ENCODE results near the gene ZNF23.

The ZNF23 gene

DNA sequence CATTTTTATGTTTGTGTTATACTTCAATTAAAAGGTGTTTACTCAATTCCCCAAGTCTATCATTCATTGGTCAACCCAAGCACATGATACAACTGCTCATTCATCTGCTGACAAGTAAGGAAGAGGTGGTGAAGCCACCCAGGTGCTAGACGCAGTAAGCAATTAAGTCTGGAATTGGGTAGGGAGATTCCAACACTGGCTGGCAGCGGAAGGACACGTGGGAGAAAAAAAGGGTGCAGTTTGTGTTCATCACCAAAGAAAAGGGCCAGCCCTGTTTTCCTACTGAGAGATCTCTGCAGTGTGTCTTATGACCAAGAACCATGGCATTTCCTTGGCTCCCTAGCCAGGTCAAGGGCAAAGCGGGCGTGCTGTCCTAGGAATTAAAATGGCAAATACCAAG, 11.8 kb upstream of the ZNF23 start:
- DNase-seq (ENCODE audit: low read depth) = no peak
- H3K4me3 ChIP-seq (ENCODE audit: low read depth, low read length) = no peak overlapping the region

DNA sequence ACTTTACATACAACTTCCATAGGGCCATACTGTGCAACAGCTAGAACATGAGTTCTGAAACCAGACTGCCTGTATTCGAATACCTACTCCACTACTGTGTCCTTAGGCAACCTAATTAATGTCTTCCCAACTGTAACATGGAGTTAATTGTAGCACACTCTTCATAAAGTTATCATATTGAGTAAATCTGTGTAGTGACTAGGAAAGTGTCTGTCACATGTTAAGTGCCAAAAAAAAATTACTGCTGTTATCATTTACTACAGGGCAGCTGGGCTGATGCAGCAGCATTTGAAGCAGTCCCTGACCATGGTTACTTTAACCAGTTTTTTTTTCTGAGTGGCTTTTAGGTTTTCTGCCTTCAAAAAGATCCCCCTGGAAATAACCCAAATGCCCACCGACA, 10.9 kb upstream of the ZNF23 start:
- no peak for DNase-seq (ENCODE audit: low read depth)

DNA sequence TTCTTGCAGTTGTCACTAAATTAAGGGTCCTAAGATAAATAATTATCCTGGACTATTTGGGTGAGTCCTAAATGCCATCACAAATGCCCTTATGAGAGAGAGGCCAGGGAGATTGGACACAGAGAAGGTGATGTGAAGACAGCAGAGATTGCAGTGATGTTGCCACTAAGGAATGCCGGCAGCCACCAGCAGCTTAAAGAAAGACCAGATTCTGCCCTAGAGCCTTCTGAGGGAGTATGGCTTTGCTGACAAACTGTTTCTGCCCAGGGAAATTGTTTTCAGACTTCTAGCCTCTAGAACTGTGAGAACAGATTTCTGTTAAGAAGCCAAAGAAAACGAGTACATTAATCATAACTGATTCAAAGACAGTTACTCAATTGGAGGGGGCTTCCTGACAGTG, 10.0 kb upstream of the ZNF23 start:
- no peak for DNase-seq (ENCODE audit: low read depth)

More for the DNA sequence above, 10.9 kb upstream of the ZNF23 start:
- no peak overlapping the region for H3K4me3 ChIP-seq (ENCODE audit: low read depth, low read length)

DNA sequence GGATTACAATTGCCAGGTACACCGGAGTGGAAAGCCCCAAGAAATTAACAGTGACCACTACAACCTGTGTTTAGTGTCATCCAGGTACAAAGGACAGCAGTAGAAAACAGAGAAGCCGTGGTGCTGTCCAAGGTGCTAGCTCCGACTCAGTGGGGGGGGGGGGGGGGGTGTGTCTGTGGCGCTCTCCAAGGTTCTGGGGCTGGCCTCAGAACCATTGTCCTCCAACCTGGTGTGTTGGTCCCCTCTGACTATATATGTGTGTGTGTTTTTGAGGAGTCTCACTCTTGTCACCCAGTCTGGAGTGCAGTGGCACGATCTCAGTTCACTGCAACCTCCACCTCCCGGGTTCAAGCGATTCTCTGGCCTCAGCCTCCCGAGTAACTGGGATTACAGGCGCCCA, 5.8 kb upstream of the ZNF23 start:
- H3K4me3 ChIP-seq (ENCODE audit: low read depth, low read length) = no peak overlapping the region
- no peak for DNase-seq (ENCODE audit: low read depth)

More for the DNA sequence above, 10.0 kb upstream of the ZNF23 start:
- H3K4me3 ChIP-seq (ENCODE audit: low read depth, low read length) = no peak overlapping the region

DNA sequence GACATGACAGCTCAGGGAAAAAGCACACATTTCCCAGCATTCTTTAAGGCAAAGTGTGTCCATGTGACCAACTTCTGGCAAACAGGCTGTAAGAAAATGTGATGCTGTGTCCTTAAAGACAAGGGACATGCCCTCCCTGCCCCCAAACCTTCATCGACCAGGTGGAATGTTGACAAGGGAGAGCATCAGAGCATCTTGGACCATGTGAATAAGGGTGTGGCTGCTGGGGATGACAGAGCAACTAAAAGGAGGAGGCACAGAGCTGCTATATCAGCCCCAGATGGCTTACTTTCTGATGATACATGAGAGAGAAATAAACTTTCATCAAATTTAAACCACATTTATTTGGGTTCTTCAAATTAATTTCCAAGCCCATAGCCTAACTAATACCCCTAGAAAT, 2.2 kb upstream of the ZNF23 start:
- no peak overlapping the region for H3K4me3 ChIP-seq (ENCODE audit: low read depth, low read length)
- no peak for DNase-seq (ENCODE audit: low read depth)

DNA sequence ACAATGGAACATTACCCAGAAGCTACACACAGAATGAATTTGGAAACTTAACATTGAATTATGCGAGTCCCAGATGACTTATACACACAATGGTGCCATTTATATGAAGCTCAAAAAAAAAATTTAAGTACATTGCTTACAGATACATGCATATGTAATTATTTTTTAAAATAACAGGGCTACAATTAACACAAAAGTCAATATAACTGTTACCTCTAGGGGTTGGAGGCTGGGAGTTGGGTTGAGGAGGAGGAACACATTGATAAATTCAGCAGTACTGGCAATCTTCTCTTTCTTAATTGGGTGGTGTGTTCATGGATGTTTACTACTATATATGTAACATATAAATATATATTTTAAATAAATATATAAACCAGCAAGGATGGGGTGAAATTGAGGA, 1.1 kb downstream of the ZNF23 start:
- peak overlapping the region; percentile 95 for H3K4me3 ChIP-seq (ENCODE audit: low read depth, low read length)
- no peak for DNase-seq (ENCODE audit: low read depth)

DNA sequence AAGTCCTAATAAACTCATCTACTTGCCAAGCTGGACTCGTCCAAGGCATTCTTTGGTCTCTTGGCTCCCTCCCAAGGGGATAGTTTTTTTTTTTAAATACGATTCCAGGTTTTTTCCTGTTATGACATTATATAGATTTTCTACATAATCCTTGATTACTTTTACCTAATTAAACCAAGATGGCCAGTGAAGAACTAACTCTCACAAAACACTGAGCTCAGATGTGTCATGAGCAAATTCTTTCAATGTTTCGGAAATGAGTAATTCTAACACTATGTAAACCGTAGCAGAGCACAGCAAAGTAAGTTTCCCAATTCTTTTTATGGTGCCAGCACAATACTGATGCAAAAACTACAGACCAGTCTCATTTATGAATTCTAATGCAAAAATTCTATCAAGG, 1.8 kb downstream of the ZNF23 start:
- H3K4me3 ChIP-seq (ENCODE audit: low read depth, low read length) = no peak overlapping the region
- no peak for DNase-seq (ENCODE audit: low read depth)

DNA sequence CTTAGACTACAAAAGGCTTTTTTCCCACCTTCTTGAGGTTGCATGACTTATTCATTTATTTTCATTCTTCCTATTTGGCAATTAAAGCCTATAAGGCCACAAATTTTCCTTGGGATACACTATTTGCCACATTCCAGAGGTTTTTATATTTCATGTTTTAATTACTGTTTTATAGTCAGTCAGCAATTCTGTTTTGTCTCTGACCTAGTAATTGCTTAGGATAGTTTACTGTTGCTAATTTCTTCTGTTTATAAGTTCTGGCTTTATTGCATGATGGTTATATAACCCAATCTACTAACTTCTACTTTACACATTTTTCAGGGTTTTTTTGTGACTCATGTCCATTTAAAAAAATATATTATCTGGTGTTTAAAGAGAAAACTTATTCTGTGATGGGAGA, 2.5 kb downstream of the ZNF23 start:
- H3K4me3 ChIP-seq (ENCODE audit: low read depth, low read length) = no peak overlapping the region
- no peak for DNase-seq (ENCODE audit: low read depth)

DNA sequence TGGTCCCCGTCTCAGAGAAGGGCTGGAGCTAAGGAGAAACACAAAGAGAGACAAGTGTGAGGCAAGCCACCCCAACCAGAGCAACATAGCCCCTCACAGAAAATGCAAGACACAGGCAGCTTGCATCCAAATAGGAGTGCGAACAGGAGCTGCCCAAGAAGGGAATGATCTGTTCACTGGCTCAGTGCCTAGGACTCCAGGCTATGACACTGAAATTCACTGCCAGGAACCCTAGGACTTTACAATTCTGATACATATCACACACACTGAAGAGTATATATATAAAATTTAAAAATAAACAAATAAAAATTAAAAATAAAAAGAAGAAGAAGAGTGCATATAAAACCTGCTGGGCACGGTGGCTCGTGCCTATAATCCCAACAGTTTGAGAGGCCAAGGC, 5.2 kb downstream of the ZNF23 start:
- no peak overlapping the region for H3K4me3 ChIP-seq (ENCODE audit: low read depth, low read length)
- no peak for DNase-seq (ENCODE audit: low read depth)

DNA sequence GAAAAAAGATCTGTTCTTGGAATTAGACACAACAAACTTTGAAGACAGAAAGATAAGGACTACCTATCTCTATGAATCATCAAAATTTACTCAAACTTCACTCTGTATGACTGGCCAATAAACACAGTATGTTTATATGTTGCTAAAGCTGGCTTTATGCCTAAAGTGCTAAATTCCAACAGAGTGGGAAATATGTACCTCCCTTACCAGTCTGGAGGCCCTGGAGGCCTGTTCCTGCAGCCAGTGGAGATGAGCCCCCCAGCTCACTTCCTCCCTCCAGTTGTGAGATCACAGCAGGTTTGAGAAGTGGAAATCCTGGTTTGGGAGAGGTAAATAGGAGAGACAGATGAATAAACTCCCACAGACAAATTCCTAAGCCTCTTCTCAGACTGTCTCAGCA, 9.0 kb downstream of the ZNF23 start:
- no peak overlapping the region for H3K4me3 ChIP-seq (ENCODE audit: low read depth, low read length)
- DNase-seq (ENCODE audit: low read depth) = no peak

DNA sequence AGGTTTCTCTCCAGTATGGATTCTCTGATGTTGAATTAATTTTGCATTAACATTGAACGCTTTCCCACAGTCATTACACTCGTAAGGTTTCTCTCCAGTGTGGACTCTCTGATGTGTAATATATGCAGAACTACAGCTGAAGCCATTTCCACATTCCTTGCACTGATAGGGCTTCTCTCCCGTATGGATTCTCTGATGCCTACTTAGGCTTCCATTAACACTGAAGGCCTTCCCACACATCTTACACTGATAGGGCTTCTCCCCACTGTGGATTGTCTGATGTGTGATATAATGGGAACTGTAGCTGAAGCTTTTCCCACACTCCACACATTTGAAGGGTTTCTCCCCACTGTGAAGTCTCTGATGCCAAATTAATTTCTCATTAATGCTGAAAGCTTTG, 13.0 kb downstream of the ZNF23 start:
- no peak for DNase-seq (ENCODE audit: low read depth)
- H3K4me3 ChIP-seq (ENCODE audit: low read depth, low read length) = no peak overlapping the region

DNA sequence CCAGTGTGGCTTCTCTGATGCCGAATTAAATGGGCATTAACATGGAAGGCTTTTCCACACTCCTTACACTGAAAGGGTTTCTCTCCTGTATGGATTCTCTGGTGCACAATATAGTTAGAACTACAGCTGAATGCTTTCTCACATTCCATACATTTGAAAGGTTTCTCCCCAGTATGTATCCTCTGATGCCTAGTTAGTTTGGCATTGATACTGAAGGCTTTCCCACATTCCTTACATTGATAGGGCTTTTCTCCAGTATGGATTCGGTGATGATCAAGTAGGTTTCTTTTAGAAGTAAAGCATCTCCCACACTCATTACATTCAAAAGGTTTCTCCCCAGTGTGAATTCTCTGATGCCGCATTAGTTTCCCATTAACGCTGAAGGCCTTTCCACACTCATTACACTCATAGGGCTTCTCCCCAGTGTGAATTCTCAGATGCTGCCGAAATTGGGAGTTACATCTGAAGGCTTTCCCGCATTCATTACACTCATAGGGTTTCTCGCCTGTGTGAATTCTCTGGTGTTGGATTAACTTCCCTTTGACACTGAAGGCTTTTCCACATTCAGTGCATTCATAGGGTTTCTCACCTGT, 13.7 kb downstream of the ZNF23 start:
- H3K4me3 ChIP-seq (ENCODE audit: low read depth, low read length) = no peak overlapping the region
- DNase-seq (ENCODE audit: low read depth) = no peak

DNA sequence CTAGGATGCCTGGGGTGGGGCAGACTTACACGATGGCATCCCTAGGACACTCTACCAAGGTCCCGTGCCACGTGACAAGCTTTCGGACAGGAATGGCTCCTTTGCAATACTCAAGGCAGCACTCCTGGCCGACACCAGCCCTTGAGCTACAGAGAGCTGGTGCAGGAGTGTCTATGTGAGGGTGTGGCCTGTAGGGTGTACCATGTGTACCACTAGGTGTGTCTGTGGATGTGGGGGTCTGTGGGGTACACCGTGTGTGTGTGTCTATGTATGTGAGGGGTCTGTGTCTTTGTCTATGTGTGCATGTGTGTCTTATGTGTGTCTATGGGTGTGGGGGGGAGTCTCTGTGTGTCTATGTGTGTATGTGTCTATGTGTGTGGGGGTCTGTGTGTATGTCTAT, 18.3 kb downstream of the ZNF23 start:
- H3K4me3 ChIP-seq (ENCODE audit: low read depth, low read length) = no peak overlapping the region
- no peak for DNase-seq (ENCODE audit: low read depth)

DNA sequence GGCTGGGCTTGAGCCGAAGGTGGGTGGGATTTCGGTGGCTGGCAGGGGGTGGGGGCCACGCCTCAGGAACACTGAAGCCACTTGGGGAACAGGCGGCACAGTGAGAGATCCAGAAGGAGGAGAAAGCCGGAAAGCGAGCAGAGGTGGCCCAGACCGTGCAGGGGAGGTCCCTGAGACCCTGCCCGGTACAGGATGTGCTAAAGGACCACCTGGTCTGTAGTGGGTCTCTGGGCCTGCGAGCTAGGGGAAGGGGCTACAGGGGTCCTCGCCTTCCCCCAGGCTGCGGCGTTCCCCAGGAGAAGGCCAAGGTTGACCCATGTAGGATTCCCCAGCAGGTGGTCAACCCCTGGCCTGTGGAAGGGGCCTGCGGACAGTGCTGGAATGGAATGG, 20.0 kb downstream of the ZNF23 start, which contains the start of gene TLE7:
TSS of gene TLE7 (minus strand) at position 4 of the 390 bp plus-strand sequence. CDS start 8,730 bp downstream, outside the sequence.
- no peak within 1 kb of the TSS for H3K4me3 ChIP-seq (ENCODE audit: low read depth, low read length)
- no peak for DNase-seq (ENCODE audit: low read depth)

DNA sequence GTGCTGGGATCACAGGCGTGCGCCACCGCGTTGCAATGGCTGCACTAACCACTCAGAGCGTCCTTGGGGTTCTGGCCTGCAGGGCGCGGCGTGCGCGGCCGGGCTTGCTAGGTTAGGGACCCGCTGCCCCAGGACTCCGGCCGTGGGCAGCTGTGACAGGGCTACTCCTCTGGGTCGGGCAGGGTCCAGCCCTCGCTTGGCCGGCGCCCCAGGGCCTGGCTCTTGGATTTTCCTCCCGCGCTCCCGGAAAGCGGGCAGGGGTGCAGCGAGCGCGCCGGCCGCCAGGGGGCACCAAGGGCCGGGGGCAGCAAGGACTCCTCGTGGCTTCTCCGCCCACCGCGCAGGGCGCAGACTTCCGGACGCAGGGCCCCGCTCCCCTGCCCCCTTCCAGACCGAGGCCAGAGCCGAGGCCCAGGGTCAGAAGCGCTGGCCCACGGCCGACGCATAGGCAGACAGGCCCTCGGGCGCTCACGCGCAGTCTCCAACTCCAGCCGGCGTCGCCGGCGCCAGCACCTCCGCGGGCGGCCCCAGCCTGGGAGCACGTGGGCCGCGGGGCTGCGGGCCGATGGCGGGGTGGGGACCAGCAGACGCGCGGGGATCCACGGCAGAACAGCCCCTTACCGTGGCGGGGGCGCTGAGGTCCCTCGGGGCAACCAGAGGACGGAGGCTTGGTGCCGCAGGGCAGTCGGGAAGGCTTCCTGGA, 20.5 kb downstream of the ZNF23 start:
- DNase-seq (ENCODE audit: low read depth) = no peak
- no peak overlapping the region for H3K4me3 ChIP-seq (ENCODE audit: low read depth, low read length)

DNA sequence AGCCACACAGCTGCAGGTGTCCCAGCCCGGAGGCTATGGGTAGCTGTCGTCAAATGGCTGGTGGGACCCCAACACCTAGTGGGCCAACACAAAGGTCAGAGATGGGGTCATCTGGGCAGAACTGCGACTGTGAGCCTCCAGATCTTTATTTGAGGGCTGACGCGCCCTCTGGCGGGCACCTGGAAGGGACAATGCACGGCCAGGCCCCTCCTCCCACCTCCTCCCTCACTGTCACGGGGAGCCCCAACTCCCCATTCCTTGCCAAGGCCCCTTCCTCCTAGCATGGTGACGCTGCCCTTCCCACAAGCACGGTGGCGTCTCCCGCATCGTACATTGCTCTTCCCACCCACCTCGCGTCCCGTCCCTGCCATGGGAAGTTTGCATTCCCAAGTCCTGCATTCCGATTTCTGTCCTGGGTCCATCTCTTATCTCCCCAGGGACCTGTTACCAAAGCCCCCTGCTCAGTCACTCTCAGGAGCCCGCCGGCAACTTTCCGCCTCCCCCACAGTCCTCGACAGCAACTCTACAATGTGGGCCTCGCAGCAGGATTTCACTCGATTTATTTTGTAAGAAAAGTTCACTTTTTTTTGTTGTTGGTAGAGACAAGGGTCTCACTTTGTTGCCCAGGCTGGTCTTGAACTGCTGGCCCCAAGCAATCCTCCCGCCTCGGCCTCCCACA, 21.2 kb downstream of the ZNF23 start:
- H3K4me3 ChIP-seq (ENCODE audit: low read depth, low read length) = no peak overlapping the region
- DNase-seq (ENCODE audit: low read depth) = no peak

DNA sequence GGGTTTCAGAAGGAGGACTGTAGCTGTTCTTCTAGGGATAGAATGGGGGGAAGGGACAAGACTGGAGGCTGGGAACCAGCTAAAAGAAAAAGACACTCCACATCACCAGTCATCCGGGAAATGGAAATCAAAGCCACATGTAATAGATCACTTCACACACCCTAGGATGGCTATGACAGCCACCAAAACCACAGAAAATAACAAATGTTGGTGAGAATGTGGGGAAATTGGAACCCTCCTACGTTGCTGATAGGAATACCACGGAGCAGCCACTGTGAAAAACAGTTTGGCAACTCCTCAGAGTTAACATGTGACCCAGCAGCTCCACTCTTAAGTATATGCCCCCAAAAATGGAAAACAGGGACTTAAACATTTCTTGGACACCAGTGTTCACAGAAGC, 22.5 kb downstream of the ZNF23 start:
- DNase-seq (ENCODE audit: low read depth) = no peak
- H3K4me3 ChIP-seq (ENCODE audit: low read depth, low read length) = no peak overlapping the region

DNA sequence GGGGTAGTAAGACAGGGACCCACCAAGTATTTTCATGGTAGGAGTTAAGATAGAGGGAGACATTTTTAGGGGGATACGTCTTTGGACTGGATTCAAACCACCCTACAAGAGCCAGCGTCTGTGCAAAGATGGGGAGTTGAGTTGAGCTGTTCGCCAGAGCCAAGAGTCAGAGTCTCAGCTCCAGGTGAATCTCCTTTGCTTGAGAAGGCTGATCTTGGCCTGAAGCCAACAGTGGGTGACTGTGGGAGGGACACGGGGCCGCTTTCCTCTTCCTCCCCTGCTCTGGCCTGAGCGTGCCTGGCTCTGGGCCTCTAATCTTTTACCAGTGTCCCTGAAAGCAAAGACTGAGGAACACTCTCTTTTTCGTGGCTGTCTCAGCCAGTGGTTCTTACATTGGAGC, 25.6 kb downstream of the ZNF23 start:
- no peak overlapping the region for H3K4me3 ChIP-seq (ENCODE audit: low read depth, low read length)
- DNase-seq (ENCODE audit: low read depth) = no peak

DNA sequence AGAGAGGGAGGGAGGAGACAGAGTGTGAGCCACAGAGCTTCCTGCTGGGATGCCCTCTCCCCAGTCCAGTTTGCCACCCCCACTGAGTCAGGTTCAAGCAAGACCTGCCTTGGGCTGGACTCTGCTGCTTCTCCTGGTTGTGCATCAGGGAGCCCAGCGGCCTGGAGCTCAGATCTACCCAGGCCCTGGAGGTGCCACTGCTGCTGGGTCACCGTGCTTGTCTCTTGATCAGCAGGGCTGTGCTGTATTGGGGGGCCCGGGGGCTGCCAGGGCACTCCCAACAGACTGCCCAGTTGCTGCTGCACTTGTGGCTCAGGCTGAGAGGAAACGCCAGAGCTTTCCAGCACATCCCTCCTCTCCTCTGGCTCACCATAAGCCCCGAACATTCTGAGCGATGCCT, 29.1 kb downstream of the ZNF23 start:
- H3K4me3 ChIP-seq (ENCODE audit: low read depth, low read length) = no peak overlapping the region
- DNase-seq (ENCODE audit: low read depth) = no peak

DNA sequence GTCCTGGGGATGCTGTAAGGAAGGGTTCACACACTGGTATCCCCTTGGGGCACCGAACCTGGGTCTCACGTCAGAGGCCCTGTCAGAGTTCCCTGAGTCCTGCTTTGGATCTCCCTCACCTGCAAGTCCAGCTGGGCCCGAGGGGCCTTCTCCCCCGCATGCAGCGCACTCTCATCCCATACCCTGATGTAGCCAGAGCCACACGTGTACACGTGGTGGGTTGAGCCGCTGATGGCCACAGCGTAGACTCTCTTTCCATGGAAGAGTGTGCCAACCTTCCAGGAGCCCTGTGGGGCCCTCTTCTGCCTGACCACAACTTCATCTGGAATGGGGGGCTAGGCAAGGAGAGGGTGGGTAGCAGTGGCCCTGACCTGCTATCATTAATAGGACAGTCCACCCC, 30.1 kb downstream of the ZNF23 start:
- H3K4me3 ChIP-seq (ENCODE audit: low read depth, low read length) = no peak overlapping the region
- no peak for DNase-seq (ENCODE audit: low read depth)

DNA sequence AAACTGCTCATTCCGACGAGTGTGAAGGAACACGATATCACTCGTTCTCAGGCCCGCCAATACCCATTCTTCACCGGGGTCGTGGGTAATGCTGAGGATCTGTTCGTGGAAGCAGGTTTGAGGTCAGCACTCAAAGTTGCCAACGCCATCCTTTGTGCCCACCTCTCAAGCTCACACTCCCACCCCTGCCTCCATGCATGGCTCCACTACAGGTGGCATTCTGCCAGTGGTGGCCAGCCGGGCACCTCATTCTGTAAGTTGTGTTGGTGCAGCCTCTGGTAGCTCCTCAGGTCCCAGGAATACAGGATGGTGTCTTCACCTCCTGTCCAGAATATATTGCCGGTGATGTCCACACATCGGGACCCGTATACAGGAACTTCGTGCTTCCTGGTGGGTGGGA, 30.9 kb downstream of the ZNF23 start:
- no peak overlapping the region for H3K4me3 ChIP-seq (ENCODE audit: low read depth, low read length)
- DNase-seq (ENCODE audit: low read depth) = no peak
